Heart left ventricle (tissue), 16 donors: Measurements from ENCODE around the gene EXPH5. TPM values are rescaled to one million over a fixed set of nuclear protein-coding genes. Genes with fewer than 3 reads are reported as not detected.

Experiments
- ATAC-seq, 4 donors: fragments of 200-7000 bp; cut with Tn5 transposase; one replicate each; pipeline ENCODE4 v1.9.1; 2020 to 2022; ENCODE audit warnings: moderate library complexity in 4 of 4, mild to moderate bottlenecking in 3 of 4, moderate number of reproducible peaks in 1 of 4
- DNase-seq, 5 donors: peaks; one replicate each; pipeline ENCODE4 v3.0.0-alpha.2; 2020
- H3K27ac ChIP-seq, 12 donors: fragments of 200-600 bp; sonication (generic) in 4 of 12; one replicate each; pipeline versions ENCODE4 v1.5.0 to v1.8.0; 2016 to 2022; ENCODE audit warnings: mild to moderate bottlenecking in 2 of 12
- H3K27me3 ChIP-seq, 9 donors: fragments of 200-600 bp; sonication (generic) in 2 of 9; one replicate each; pipeline versions ENCODE4 v1.5.1 to v1.8.0; 2016 to 2022; ENCODE audit warnings: mild to moderate bottlenecking in 3 of 9
- H3K36me3 ChIP-seq, 9 donors: fragments of 200-600 bp; sonication (generic) in 2 of 9; one replicate each; pipeline versions ENCODE4 v1.5.0 to v1.8.0; 2018 to 2022; ENCODE audit warnings: mild to moderate bottlenecking in 2 of 9
- H3K4me1 ChIP-seq, 12 donors: fragments of 200-600 bp; sonication (generic) in 4 of 12; one replicate each; pipeline versions ENCODE4 v1.5.0 to v1.8.0; 2016 to 2022; ENCODE audit warnings: mild to moderate bottlenecking in 3 of 12
- H3K4me3 ChIP-seq, 12 donors: fragments of 200-600 bp; sonication (generic) in 4 of 12; one replicate each; pipeline versions ENCODE4 v1.5.0 to v1.8.0; 2017 to 2022; ENCODE audit warnings: mild to moderate bottlenecking in 9 of 12, moderate library complexity in 4 of 12
- H3K9me3 ChIP-seq, 12 donors: fragments of 200-600 bp; sonication (generic) in 4 of 12; one replicate each; pipeline versions ENCODE4 v1.5.0 to v1.8.0; 2016 to 2022; ENCODE audit warnings: mild to moderate bottlenecking in 1 of 12
- CTCF ChIP-seq, 12 donors: fragments of 200-600 bp; sonication (generic) in 4 of 12; IDR thresholded peaks; one replicate each; pipeline versions ENCODE4 v1.5.0 to v1.8.0; 2018 to 2022; ENCODE audit warnings: antibody characterized with exemption in 12 of 12, mild to moderate bottlenecking in 5 of 12
- POLR2A ChIP-seq, 2 donors: fragments of 450-650 bp; IDR thresholded peaks; one replicate each; pipeline ENCODE4 v1.6.1; 2017; ENCODE audit warnings: antibody characterized with exemption in 2 of 2, mild to moderate bottlenecking in 2 of 2, moderate library complexity in 2 of 2
- WGBS, 4 donors: extraction: QIAGEN DNeasy Blood & Tissue Kit in 2 of 4; methylation state at CpG; one replicate each; pipeline versions ENCODE4 v1.1.5 to v1.1.7; 2013 to 2018; 5-methylcytosine and 5-hydroxymethylcytosine counted together
- intact Hi-C, 10 donors: fragments of 100-400 bp; cut with DNase I; formaldehyde crosslinking; loops; one replicate each; pipeline versions ENCODE4 v1.11.1 to v1.14.2; 2022
- polyA plus RNA-seq, 2 donors: library from polyadenylated mRNA; stranded (reverse); fragments of 200-250 nt; gene quantifications; one replicate each; pipeline ENCODE4 v1.2.3, GENCODE V29; 2013
- total RNA-seq, 9 donors: library from RNA; depleted of rRNA in 2 of 9; stranded (reverse); fragments of >200 nt in 2 of 9; fragmentation: NEBNext Ultra II Directional in 3 of 9; extraction: Animal tissue kit (Norgen Biotek cat#: 25700) in 3 of 9; gene quantifications; one replicate each; pipeline versions ENCODE4 v1.1.0 to v1.2.4, GENCODE V29; 2016 to 2023
- donor health status: ischemic (EF 13 %, LVEDD 7.1; RV severe dilation, severe dysfunction).
- donor health status: healthy with polysubstance abuse.
- donor health status: DM: no; HTN: yes; CAD: no.
- donor health status: DM: no; HTN: no; CAD: no.
- donor health status: ischemic (EF 25% LVEDD 6.9; RV normal size, moderate dysfunction).
- donor health status: ischemic (EF 25% LVEDD 5.7; RV mildly dilated, moderate dysfunction).
- donor health status: healthy.
- donor health status: DM: yes; HTN: yes; CAD: no.
- donor health status: ischemic (EF 35%, LVEDD 5.7; RV mildly dilated, moderate dysfunction).
- donor health status: nonischemic (EF 11% LVEDD 7.7; RV severe dilation, severe dysfunction).
- donor health status: DM: yes; HTN: yes; CAD: no.
- donor health status: PGD.
- donor health status: ischemic (EF 29% LVEDD 5.4; RV normal size, mild dysfunction).
- donor health status: nonischemic (EF 23%, LVEDD 6.1; RV moderate dilation, normal function).

Gene EXPH5
- total and polyA plus RNA-seq, 11 donors, result 0.14 to 4.2 (median 1.1) TPM

GRCh38 chr11:108500721-108501120 is 92.8 kb downstream of the EXPH5 start:
- WGBS, 4 donors, result 53 to 60% (median 57%) methylated on average over 2 of the region's 2 CpGs
- ATAC-seq (no peak), DNase-seq (no peak)
- H3K4me1 ChIP-seq, result peaks cover 0 to 12% (median 5%) of the 10 kb centered on the region in 12 donors
- no peaks in the 10 kb centered on the region for H3K36me3 ChIP-seq
- intact Hi-C loops, result loop anchor here in 1 of 10 donors (10.0 kb wide), 1 partner anchor 144 kb away; no protein-coding TSS in a partner anchor
- H3K9me3 ChIP-seq, result no peaks in the 10 kb centered on the region
- no peaks in the 10 kb centered on the region for H3K27me3 ChIP-seq
- no peak overlapping the region for H3K4me3 ChIP-seq
- TF ChIP-seq POLR2A (IDR thresholded peaks at IDR 0.05) (no peak), CTCF (IDR thresholded peaks at IDR 0.05) (no peak)
- no peak overlapping the region for H3K27ac ChIP-seq

- intact Hi-C loops, result loop anchor here in 1 of 10 donors (10.0 kb wide), 1 partner anchor 145 kb away; no protein-coding TSS in a partner anchor
- ATAC-seq, result no peak
- TF ChIP-seq POLR2A (IDR thresholded peaks at IDR 0.05), result no peak
- TF ChIP-seq CTCF (IDR thresholded peaks at IDR 0.05), result no peak
- Histone ChIP-seq H3K27me3 (no peaks in the 10 kb centered on the region), H3K36me3 (no peaks in the 10 kb centered on the region), H3K4me3 (no peak overlapping the region), H3K4me1 (peaks cover 0 to 12% (median 5%) of the 10 kb centered on the region in 12 donors), H3K27ac (no peak overlapping the region), H3K9me3 (no peaks in the 10 kb centered on the region)
- 94 to 98% (median 97%) methylated on average over 4 of the region's 4 CpGs for WGBS, 4 donors
- DNase-seq, result no peak
Observed at GRCh38 chr11:108500169-108500568, 93.4 kb downstream of the EXPH5 start.

- intact Hi-C loops, result loop anchor here in 4 of 10 donors (2.0 to 10.0 kb wide), 4 partner anchors 146 to 274 kb away; partner anchors contain the start of genes ATM (in 1 of the 4), DDX10 (in 1 of the 4) and NPAT (in 1 of the 4)
- no peak for ATAC-seq
- Histone ChIP-seq H3K4me1 (peaks cover 0 to 16% (median 5%) of the 10 kb centered on the region in 12 donors), H3K36me3 (no peaks in the 10 kb centered on the region), H3K4me3 (peak overlapping the region; percentile 64 to 95 (median 73)), H3K9me3 (no peaks in the 10 kb centered on the region), H3K27me3 (no peaks in the 10 kb centered on the region), H3K27ac (peak overlapping the region; percentile 84 to 98 (median 94))
- DNase-seq, result no peak
- WGBS, 4 donors, result 66 to 76% (median 71%) methylated on average over 29 of the region's 29 CpGs
- TF ChIP-seq CTCF (IDR thresholded peaks at IDR 0.05), result no peak
- no peak for TF ChIP-seq POLR2A (IDR thresholded peaks at IDR 0.05)
Observed at GRCh38 chr11:108498816-108499408, 94.7 kb downstream of the EXPH5 start.

GRCh38 chr11:108498046-108498815 is 95.3 kb downstream of the EXPH5 start, which contains the start of gene POGLUT3:
POGLUT3 (minus strand) TSS chr11:108498384; CDS start chr11:108498366, 18 bp downstream.
- H3K4me3 ChIP-seq, result peak within 1 kb of the TSS; percentile 64 to 95 (median 73)
- H3K27ac ChIP-seq, result peak within 1 kb of the TSS; percentile 84 to 98 (median 94)
- intact Hi-C loops, result loop anchor here in 4 of 10 donors (2.0 to 10.0 kb wide), 4 partner anchors 147 to 273 kb away; partner anchors contain the start of genes ATM (in 1 of the 4), DDX10 (in 1 of the 4) and NPAT (in 1 of the 4)
- 0 to 2% (median 1%) methylated on average over 32 to 84 of the region's 84 CpGs for WGBS, 4 donors
- no peaks in the 10 kb centered on the region for H3K36me3 ChIP-seq
- H3K27me3 ChIP-seq, result no peaks in the 10 kb centered on the region
- ATAC-seq, result peak in 3 of 4 donors; percentile 57 to 86 (median 85)
- no peaks in the 10 kb centered on the region for H3K9me3 ChIP-seq
- peaks cover 0 to 16% (median 5%) of the 10 kb centered on the region in 12 donors for H3K4me1 ChIP-seq
- peak in 4 of 12 donors; percentile 2 to 11 (median 8) for TF ChIP-seq CTCF (IDR thresholded peaks at IDR 0.05)
- no peak for TF ChIP-seq POLR2A (IDR thresholded peaks at IDR 0.05)
- DNase-seq, result peak; percentile 57 to 83 (median 66)
